ENCODE measurements around the gene LRP4. TPM values are rescaled to one million over a fixed set of nuclear protein-coding genes. Genes with fewer than 3 reads are reported as not detected.
A peak's percentile ranks its signal among the peaks of the same experiment; 100 is the strongest.

The LRP4 gene
- total RNA-seq, 1 donor: 2.2 TPM

DNA sequence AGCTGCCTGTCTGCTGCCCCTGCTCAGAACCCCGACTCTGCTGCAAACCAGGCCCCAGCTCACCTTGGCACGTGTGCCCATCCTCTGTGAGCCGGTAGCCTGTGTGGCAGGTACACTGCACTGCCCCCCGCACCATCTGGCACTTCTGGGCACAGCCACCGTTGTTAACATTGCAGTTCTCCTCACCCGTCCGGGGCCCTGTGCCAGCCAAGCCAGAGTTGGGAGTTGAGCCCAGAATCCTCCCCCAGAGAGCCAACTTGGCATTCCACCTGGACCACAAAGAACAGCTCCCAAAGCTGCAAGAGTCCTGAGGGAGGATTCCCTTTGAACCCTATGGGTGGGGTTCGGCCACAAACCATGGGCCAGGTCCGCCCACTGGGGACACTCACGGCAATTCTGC is 22.5 kb downstream of the LRP4 start:
- no peaks in the 10 kb centered on the region for H3K79me2 ChIP-seq (ENCODE audit: insufficient read depth, low read length)
- no peaks in the 10 kb centered on the region for H3K27me3 ChIP-seq (ENCODE audit: insufficient read depth, low read length)
- no peaks in the 10 kb centered on the region for H4K20me1 ChIP-seq (ENCODE audit: insufficient read depth, low read length)
- no peak overlapping the region for H3K4me3 ChIP-seq (ENCODE audit: insufficient read depth, low read length)
- H3K36me3 ChIP-seq (ENCODE audit: insufficient read depth, low read length): no peaks in the 10 kb centered on the region
- TF ChIP-seq, protein P1, sequence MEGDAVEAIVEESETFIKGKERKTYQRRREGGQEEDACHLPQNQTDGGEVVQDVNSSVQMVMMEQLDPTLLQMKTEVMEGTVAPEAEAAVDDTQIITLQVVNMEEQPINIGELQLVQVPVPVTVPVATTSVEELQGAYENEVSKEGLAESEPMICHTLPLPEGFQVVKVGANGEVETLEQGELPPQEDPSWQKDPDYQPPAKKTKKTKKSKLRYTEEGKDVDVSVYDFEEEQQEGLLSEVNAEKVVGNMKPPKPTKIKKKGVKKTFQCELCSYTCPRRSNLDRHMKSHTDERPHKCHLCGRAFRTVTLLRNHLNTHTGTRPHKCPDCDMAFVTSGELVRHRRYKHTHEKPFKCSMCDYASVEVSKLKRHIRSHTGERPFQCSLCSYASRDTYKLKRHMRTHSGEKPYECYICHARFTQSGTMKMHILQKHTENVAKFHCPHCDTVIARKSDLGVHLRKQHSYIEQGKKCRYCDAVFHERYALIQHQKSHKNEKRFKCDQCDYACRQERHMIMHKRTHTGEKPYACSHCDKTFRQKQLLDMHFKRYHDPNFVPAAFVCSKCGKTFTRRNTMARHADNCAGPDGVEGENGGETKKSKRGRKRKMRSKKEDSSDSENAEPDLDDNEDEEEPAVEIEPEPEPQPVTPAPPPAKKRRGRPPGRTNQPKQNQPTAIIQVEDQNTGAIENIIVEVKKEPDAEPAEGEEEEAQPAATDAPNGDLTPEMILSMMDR (IDR thresholded peaks at IDR 0.05; ENCODE audit: extremely low read depth, low read depth, low read length): no peak
- no peak overlapping the region for H2AFZ ChIP-seq (ENCODE audit: low read length)
- no peak overlapping the region for H3K27ac ChIP-seq (ENCODE audit: low read depth, low read length)
- H3K4me2 ChIP-seq (ENCODE audit: insufficient read depth, low read length): peak overlapping the region; percentile 3
- DNase-seq (ENCODE audit: insufficient read length, low spot score, missing footprints): peak; percentile 95
- H3K9me3 ChIP-seq (ENCODE audit: low read depth, low read length): no peaks in the 10 kb centered on the region
- H3K4me1 ChIP-seq (ENCODE audit: insufficient read depth, low read length): peaks cover 9% of the 10 kb centered on the region

DNA sequence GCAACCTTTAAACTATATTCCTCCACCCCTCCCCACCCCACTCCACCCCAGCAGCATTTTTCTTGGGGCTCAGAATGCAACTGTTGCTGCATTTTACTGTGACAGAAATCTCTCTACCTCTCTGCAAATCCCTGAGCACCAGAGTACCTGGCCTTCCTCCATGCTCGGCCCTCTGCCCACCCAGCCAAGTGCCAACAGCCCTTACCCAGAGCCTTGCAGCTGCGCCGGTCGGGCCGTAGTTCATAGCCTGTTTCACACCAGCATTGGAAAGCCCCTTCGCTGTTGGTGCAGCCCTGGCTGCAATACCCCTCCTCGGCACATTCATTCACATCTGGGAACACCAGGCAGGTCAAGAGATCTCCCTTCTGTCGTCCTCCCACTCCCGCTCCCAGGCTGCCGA is 23.4 kb downstream of the LRP4 start:
- no peak for DNase-seq (ENCODE audit: insufficient read length, low spot score, missing footprints)
- Histone ChIP-seq H2AFZ (ENCODE audit: low read length) (no peak overlapping the region), H3K27ac (ENCODE audit: low read depth, low read length) (no peak overlapping the region), H3K27me3 (ENCODE audit: insufficient read depth, low read length) (no peaks in the 10 kb centered on the region), H3K9me3 (ENCODE audit: low read depth, low read length) (no peaks in the 10 kb centered on the region), H3K79me2 (ENCODE audit: insufficient read depth, low read length) (no peaks in the 10 kb centered on the region), H3K36me3 (ENCODE audit: insufficient read depth, low read length) (no peaks in the 10 kb centered on the region), H3K4me1 (ENCODE audit: insufficient read depth, low read length) (peaks cover 9% of the 10 kb centered on the region), H4K20me1 (ENCODE audit: insufficient read depth, low read length) (no peaks in the 10 kb centered on the region), H3K4me3 (ENCODE audit: insufficient read depth, low read length) (no peak overlapping the region), H3K4me2 (ENCODE audit: insufficient read depth, low read length) (no peak overlapping the region)
- TF ChIP-seq, protein P1 (IDR thresholded peaks at IDR 0.05; ENCODE audit: extremely low read depth, low read depth, low read length): no peak

DNA sequence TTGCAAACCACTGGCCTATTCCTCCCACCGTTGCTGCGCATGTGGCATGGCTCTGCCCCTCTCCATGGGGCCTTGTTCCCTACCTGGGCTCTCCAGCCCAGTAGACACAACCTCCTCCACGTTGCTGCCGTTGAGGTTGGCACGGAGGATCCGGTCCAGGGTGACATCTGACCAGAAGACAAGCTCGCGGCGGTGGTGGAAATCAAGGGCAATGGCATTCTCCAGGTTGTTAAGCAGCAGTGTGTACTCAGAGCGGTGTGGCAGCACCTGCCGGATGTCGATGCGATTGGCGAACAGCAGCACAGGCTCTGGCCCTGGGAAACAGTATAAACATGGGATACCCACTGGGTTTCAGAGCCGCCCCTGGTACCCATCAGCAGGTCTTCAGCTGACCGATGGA is 23.8 kb downstream of the LRP4 start:
- no peak overlapping the region for H2AFZ ChIP-seq (ENCODE audit: low read length)
- H3K4me1 ChIP-seq (ENCODE audit: insufficient read depth, low read length): peaks cover 9% of the 10 kb centered on the region
- no peak for DNase-seq (ENCODE audit: insufficient read length, low spot score, missing footprints)
- H3K4me2 ChIP-seq (ENCODE audit: insufficient read depth, low read length): no peak overlapping the region
- no peaks in the 10 kb centered on the region for H4K20me1 ChIP-seq (ENCODE audit: insufficient read depth, low read length)
- no peaks in the 10 kb centered on the region for H3K9me3 ChIP-seq (ENCODE audit: low read depth, low read length)
- no peak overlapping the region for H3K4me3 ChIP-seq (ENCODE audit: insufficient read depth, low read length)
- H3K27ac ChIP-seq (ENCODE audit: low read depth, low read length): no peak overlapping the region
- TF ChIP-seq, protein P1 (IDR thresholded peaks at IDR 0.05; ENCODE audit: extremely low read depth, low read depth, low read length): no peak
- H3K36me3 ChIP-seq (ENCODE audit: insufficient read depth, low read length): no peaks in the 10 kb centered on the region
- H3K79me2 ChIP-seq (ENCODE audit: insufficient read depth, low read length): no peaks in the 10 kb centered on the region
- H3K27me3 ChIP-seq (ENCODE audit: insufficient read depth, low read length): no peaks in the 10 kb centered on the region

DNA sequence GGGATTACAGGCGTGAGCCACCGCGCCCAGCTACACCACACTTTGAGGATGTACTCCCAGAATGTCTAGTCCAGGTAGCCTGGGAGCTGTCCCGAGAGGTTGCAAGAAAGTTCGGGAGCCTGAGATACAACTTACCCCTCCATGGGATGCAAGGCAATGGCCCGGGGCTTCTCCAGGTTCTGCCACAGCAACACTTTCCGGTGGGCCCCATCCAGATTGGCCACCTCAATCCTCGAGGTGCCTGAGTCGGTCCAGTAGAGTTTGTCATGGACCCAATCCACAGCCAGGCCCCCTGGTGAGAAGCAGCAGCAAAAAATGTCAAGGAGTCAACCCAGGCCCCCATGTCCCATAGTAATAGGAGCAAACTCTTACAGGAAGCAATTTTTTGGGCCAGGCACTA is 25.5 kb downstream of the LRP4 start:
- H3K79me2 ChIP-seq (ENCODE audit: insufficient read depth, low read length): no peaks in the 10 kb centered on the region
- no peak overlapping the region for H3K4me3 ChIP-seq (ENCODE audit: insufficient read depth, low read length)
- DNase-seq (ENCODE audit: insufficient read length, low spot score, missing footprints): no peak
- no peaks in the 10 kb centered on the region for H3K9me3 ChIP-seq (ENCODE audit: low read depth, low read length)
- no peaks in the 10 kb centered on the region for H4K20me1 ChIP-seq (ENCODE audit: insufficient read depth, low read length)
- peaks cover 9% of the 10 kb centered on the region for H3K4me1 ChIP-seq (ENCODE audit: insufficient read depth, low read length)
- TF ChIP-seq, protein P1 (IDR thresholded peaks at IDR 0.05; ENCODE audit: extremely low read depth, low read depth, low read length): no peak
- H3K27ac ChIP-seq (ENCODE audit: low read depth, low read length): no peak overlapping the region
- H3K4me2 ChIP-seq (ENCODE audit: insufficient read depth, low read length): no peak overlapping the region
- H2AFZ ChIP-seq (ENCODE audit: low read length): no peak overlapping the region
- H3K36me3 ChIP-seq (ENCODE audit: insufficient read depth, low read length): no peaks in the 10 kb centered on the region
- H3K27me3 ChIP-seq (ENCODE audit: insufficient read depth, low read length): no peaks in the 10 kb centered on the region
